Suprapubic skin (tissue), 4 donors: Measurements from ENCODE around the gene FAM151B.

Source experiments
- EP300 ChIP-seq: sonication (generic); formaldehyde crosslinking; IDR thresholded peaks from one replicate; pipeline ENCODE4 v1.6.1; 2017; ENCODE audit warnings: antibody characterized with exemption
- POLR2A ChIP-seq, 2 donors: fragments of 450-650 bp; IDR thresholded peaks; one replicate each; pipeline ENCODE4 v1.6.1; 2017; ENCODE audit warnings: antibody characterized with exemption in 2 of 2, mild to moderate bottlenecking in 2 of 2, moderate library complexity in 2 of 2
- POLR2AphosphoS5 ChIP-seq, 3 donors: sonication (generic); formaldehyde crosslinking; IDR thresholded peaks; one replicate each; pipeline ENCODE4 v1.6.1; 2017; ENCODE audit warnings: antibody characterized with exemption in 3 of 3
- TF ChIP-seq, protein P1 (sequence below), 2 donors: fragments of 200-600 bp in 1 of 2; fragments of 450-650 bp in 1 of 2; sonication (generic) in 1 of 2; IDR thresholded peaks; one replicate each; pipeline ENCODE4 v1.5.1; 2016 to 2019; ENCODE audit warnings: antibody characterized with exemption in 2 of 2, mild to moderate bottlenecking in 1 of 2, moderate library complexity in 1 of 2

DNA sequence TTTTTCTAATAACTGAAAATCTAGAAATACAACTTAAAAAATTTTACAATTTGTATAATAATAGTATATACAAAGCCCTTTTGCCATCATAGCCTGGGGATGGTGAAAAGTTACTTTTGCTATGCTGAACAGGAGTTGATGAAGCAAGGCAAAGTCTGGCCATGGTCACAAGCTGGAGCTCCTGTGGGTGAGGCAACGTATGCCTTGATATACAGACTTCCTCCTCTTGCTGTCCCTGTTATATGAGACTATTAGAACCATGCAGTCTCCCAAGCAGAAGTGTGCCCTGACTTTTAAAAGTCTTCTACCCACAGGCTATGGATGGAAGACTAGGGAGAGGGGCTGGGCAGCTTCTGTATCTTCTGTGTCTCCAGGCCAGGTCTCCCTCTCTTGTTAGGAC is 15.7 kb downstream of the FAM151B start:
- TF ChIP-seq, protein P1, sequence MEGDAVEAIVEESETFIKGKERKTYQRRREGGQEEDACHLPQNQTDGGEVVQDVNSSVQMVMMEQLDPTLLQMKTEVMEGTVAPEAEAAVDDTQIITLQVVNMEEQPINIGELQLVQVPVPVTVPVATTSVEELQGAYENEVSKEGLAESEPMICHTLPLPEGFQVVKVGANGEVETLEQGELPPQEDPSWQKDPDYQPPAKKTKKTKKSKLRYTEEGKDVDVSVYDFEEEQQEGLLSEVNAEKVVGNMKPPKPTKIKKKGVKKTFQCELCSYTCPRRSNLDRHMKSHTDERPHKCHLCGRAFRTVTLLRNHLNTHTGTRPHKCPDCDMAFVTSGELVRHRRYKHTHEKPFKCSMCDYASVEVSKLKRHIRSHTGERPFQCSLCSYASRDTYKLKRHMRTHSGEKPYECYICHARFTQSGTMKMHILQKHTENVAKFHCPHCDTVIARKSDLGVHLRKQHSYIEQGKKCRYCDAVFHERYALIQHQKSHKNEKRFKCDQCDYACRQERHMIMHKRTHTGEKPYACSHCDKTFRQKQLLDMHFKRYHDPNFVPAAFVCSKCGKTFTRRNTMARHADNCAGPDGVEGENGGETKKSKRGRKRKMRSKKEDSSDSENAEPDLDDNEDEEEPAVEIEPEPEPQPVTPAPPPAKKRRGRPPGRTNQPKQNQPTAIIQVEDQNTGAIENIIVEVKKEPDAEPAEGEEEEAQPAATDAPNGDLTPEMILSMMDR (IDR thresholded peaks at IDR 0.05): no peak
- no peak for TF ChIP-seq POLR2AphosphoS5 (IDR thresholded peaks at IDR 0.05)
- TF ChIP-seq POLR2A (IDR thresholded peaks at IDR 0.05): no peak
- no peak for TF ChIP-seq EP300
